Astrocyte (in vitro differentiated cells and primary cell): ENCODE results near the gene BCHE. TPM values are rescaled to one million over a fixed set of nuclear protein-coding genes. Genes with fewer than 3 reads are reported as not detected.
A peak's percentile ranks its signal among the peaks of the same experiment; 100 is the strongest.

Source experiments
- DNase-seq: peaks from one replicate; pipeline ENCODE4 v3.0.0-alpha.2; 2010; ENCODE audit warnings: low read depth
- FAIRE-seq: peaks from 2 replicates; lab custom pipeline; 2011; peaks lifted over from hg19 to GRCh38; lab: Jason Lieb, UNC
- H2AFZ ChIP-seq: 2 replicates; pipeline ENCODE4 v1.6.0; 2012; ENCODE audit warnings: low read depth, low read length, inconsistent platforms
- H3K27ac ChIP-seq: 2 replicates; pipeline ENCODE4 v1.5.1; 2011; ENCODE audit warnings: low read depth, low read length, inconsistent platforms
- H3K27me3 ChIP-seq: 2 replicates; pipeline ENCODE4 v1.6.0; 2011; ENCODE audit warnings: low read length, inconsistent platforms; ENCODE audit not compliant: insufficient read depth
- H3K36me3 ChIP-seq: 2 replicates; pipeline ENCODE4 v1.5.1; 2011; ENCODE audit warnings: low read length, inconsistent platforms; ENCODE audit not compliant: insufficient read depth
- H3K4me1 ChIP-seq: 2 replicates; pipeline ENCODE4 v1.5.1; 2011; ENCODE audit warnings: low read length, inconsistent platforms; ENCODE audit not compliant: insufficient read depth
- H3K4me2 ChIP-seq: 2 replicates; pipeline ENCODE4 v1.6.0; 2012; ENCODE audit warnings: low read length, inconsistent platforms
- H3K4me3 ChIP-seq: 2 replicates; pipeline ENCODE4 v1.5.1; 2011; ENCODE audit warnings: low read depth, mild to moderate bottlenecking, low read length, inconsistent platforms; ENCODE audit not compliant: insufficient read depth
- H3K79me2 ChIP-seq: 2 replicates; pipeline ENCODE4 v1.6.0; 2012; ENCODE audit warnings: mild to moderate bottlenecking, low read length, inconsistent platforms; ENCODE audit not compliant: insufficient read depth
- H3K9ac ChIP-seq: 2 replicates; pipeline ENCODE4 v1.6.0; 2012; ENCODE audit warnings: mild to moderate bottlenecking, low read length, inconsistent platforms
- H3K9me3 ChIP-seq: 2 replicates; pipeline ENCODE4 v1.5.1; 2012; ENCODE audit warnings: low read depth, mild to moderate bottlenecking, low read length, inconsistent platforms; ENCODE audit not compliant: insufficient read depth
- H4K20me1 ChIP-seq: 2 replicates; pipeline ENCODE4 v1.6.0; 2012; ENCODE audit warnings: low read length, inconsistent platforms; ENCODE audit not compliant: insufficient read depth
- H3K27ac Mint-ChIP-seq: one replicate; pipeline ENCODE4 v1.8.0; 2021; ENCODE audit warnings: mild to moderate bottlenecking, mixed read lengths; ENCODE audit not compliant: unreplicated experiment
- H3K27me3 Mint-ChIP-seq: one replicate; pipeline ENCODE4 v1.8.0; 2021; ENCODE audit warnings: low read depth, mixed read lengths; ENCODE audit not compliant: unreplicated experiment
- H3K36me3 Mint-ChIP-seq: one replicate; pipeline ENCODE4 v1.8.0; 2021; ENCODE audit warnings: low read depth, mixed read lengths; ENCODE audit not compliant: unreplicated experiment
- H3K4me1 Mint-ChIP-seq: one replicate; pipeline ENCODE4 v1.8.0; 2021; ENCODE audit warnings: low read depth, mixed read lengths; ENCODE audit not compliant: unreplicated experiment
- H3K4me3 Mint-ChIP-seq: one replicate; pipeline ENCODE4 v1.8.0; 2021; ENCODE audit warnings: mild to moderate bottlenecking, moderate library complexity, mixed read lengths; ENCODE audit not compliant: unreplicated experiment
- H3K9me3 Mint-ChIP-seq: one replicate; pipeline ENCODE4 v1.8.0; 2021; ENCODE audit warnings: mild to moderate bottlenecking, mixed read lengths; ENCODE audit not compliant: unreplicated experiment
- CTCF ChIP-seq: IDR thresholded peaks from 2 replicates; pipeline ENCODE4 v1.5.1; 2011; ENCODE audit warnings: low read depth, mild to moderate bottlenecking, inconsistent platforms, low read length, moderate library complexity; ENCODE audit not compliant: insufficient read depth
- EZH2 ChIP-seq: IDR thresholded peaks from 2 replicates; pipeline ENCODE4 v1.6.1; 2012; ENCODE audit warnings: mild to moderate bottlenecking, low read length, inconsistent platforms; ENCODE audit not compliant: insufficient read depth
- total RNA-seq: library from RNA; stranded (reverse); gene quantifications from 2 replicates; pipeline ENCODE4 v1.2.1, GENCODE V29; 2021

BCHE gene
- total RNA-seq, 1 donor from 2014 or later: 10.6 TPM

- Histone ChIP-seq H3K36me3 (no peaks in the 10 kb centered on the region), H3K4me1 (no peaks in the 10 kb centered on the region), H3K9me3 (no peaks in the 10 kb centered on the region), H3K4me2 (peak overlapping the region; percentile 29), H3K9ac (no peak overlapping the region), H2AFZ (no peak overlapping the region), H3K27ac (no peak overlapping the region), H3K4me3 (no peak overlapping the region), H4K20me1 (no peaks in the 10 kb centered on the region), H3K79me2 (no peaks in the 10 kb centered on the region), H3K27me3 (no peaks in the 10 kb centered on the region)
- Mint-ChIP-seq H3K36me3 (no peaks in the 10 kb centered on the region), H3K27me3 (no peaks in the 10 kb centered on the region), H3K4me3 (no peak overlapping the region), H3K4me1 (peaks cover 3% of the 10 kb centered on the region), H3K9me3 (no peaks in the 10 kb centered on the region), H3K27ac (no peak overlapping the region)
- DNase-seq: no peak
- TF ChIP-seq EZH2: no peak
- no peak for TF ChIP-seq CTCF
- no peak for FAIRE-seq
Observed at GRCh38 chr3:165883863-165884478, 46.7 kb upstream of the BCHE start.

DNA sequence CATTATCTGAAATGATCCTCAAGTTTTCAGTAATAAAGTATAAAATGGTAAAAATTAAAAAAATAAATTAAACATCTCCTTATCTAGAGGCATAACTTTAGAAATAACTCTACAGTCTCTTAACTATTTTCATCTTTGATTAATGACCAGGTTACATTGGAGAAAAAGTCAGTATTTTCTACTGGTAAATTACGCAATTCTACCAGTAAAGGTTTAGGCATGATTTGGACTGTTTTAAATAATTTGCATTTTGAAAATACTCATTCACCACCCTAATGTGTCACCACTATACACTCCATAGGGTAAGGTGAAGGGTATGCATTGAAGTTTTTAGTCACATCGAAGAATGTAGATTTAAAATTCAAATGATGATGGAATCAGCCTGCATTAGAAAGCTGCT lies 45.9 kb upstream of the BCHE start:
- no peak overlapping the region for H3K9ac ChIP-seq
- no peak for FAIRE-seq
- H3K4me1 Mint-ChIP-seq: peaks cover 3% of the 10 kb centered on the region
- no peak overlapping the region for H3K4me2 ChIP-seq
- no peaks in the 10 kb centered on the region for H3K9me3 ChIP-seq
- H2AFZ ChIP-seq: no peak overlapping the region
- H3K4me3 Mint-ChIP-seq: no peak overlapping the region
- H3K27me3 ChIP-seq: no peaks in the 10 kb centered on the region
- H3K36me3 Mint-ChIP-seq: no peaks in the 10 kb centered on the region
- H3K27me3 Mint-ChIP-seq: no peaks in the 10 kb centered on the region
- H3K79me2 ChIP-seq: no peaks in the 10 kb centered on the region
- no peak overlapping the region for H3K27ac Mint-ChIP-seq
- H3K9me3 Mint-ChIP-seq: no peaks in the 10 kb centered on the region
- no peaks in the 10 kb centered on the region for H3K36me3 ChIP-seq
- no peak for DNase-seq
- H3K4me1 ChIP-seq: no peaks in the 10 kb centered on the region
- H3K4me3 ChIP-seq: no peak overlapping the region
- no peak overlapping the region for H3K27ac ChIP-seq
- no peaks in the 10 kb centered on the region for H4K20me1 ChIP-seq
- TF ChIP-seq EZH2: no peak
- no peak for TF ChIP-seq CTCF

- no peak for DNase-seq
- Histone ChIP-seq H3K4me2 (no peak overlapping the region), H3K27me3 (no peaks in the 10 kb centered on the region), H3K4me3 (no peak overlapping the region), H2AFZ (no peak overlapping the region), H3K27ac (no peak overlapping the region), H3K9ac (no peak overlapping the region), H4K20me1 (no peaks in the 10 kb centered on the region), H3K4me1 (no peaks in the 10 kb centered on the region), H3K9me3 (no peaks in the 10 kb centered on the region), H3K36me3 (no peaks in the 10 kb centered on the region), H3K79me2 (no peaks in the 10 kb centered on the region)
- no peaks in the 10 kb centered on the region for H3K27me3 Mint-ChIP-seq
- FAIRE-seq: no peak
- TF ChIP-seq CTCF (no peak), EZH2 (no peak)
- H3K36me3 Mint-ChIP-seq: no peaks in the 10 kb centered on the region
- H3K4me3 Mint-ChIP-seq: no peak overlapping the region
- H3K9me3 Mint-ChIP-seq: peaks cover 2% of the 10 kb centered on the region
- no peaks in the 10 kb centered on the region for H3K4me1 Mint-ChIP-seq
- H3K27ac Mint-ChIP-seq: no peak overlapping the region
Observed at GRCh38 chr3:165875644-165876043, 38.4 kb upstream of the BCHE start.
